Lower lobe of right lung (tissue), 2 donors: ENCODE measurements around the gene C4BPB. TPM values are rescaled to one million over a fixed set of nuclear protein-coding genes. Genes with fewer than 3 reads are reported as not detected.
A peak's percentile ranks its signal among the peaks of the same experiment; 100 is the strongest.

ENCODE experiments used
- ATAC-seq, 2 donors: fragments of 200-7000 bp; cut with Tn5 transposase; one replicate each; pipeline ENCODE4 v1.9.1; 2020 to 2022; ENCODE audit warnings: mild to moderate bottlenecking in 2 of 2, moderate library complexity in 2 of 2
- DNase-seq: peaks from one replicate; pipeline ENCODE4 v3.0.0-alpha.2; 2020
- H3K27ac ChIP-seq: fragments of 200-600 bp; one replicate; pipeline ENCODE4 v1.8.0; 2022
- H3K27me3 ChIP-seq: fragments of 200-600 bp; one replicate; pipeline ENCODE4 v1.8.0; 2022; ENCODE audit warnings: low read depth
- H3K36me3 ChIP-seq: fragments of 200-600 bp; one replicate; pipeline ENCODE4 v1.8.0; 2022; ENCODE audit warnings: mild to moderate bottlenecking
- H3K4me1 ChIP-seq: fragments of 200-600 bp; one replicate; pipeline ENCODE4 v1.8.0; 2022
- H3K4me3 ChIP-seq: fragments of 200-600 bp; one replicate; pipeline ENCODE4 v1.8.0; 2022; ENCODE audit warnings: mild to moderate bottlenecking
- H3K9me3 ChIP-seq: fragments of 200-600 bp; one replicate; pipeline ENCODE4 v1.8.0; 2022
- CTCF ChIP-seq: fragments of 200-600 bp; IDR thresholded peaks from one replicate; pipeline ENCODE4 v1.8.0; 2022; ENCODE audit warnings: antibody characterized with exemption, mild to moderate bottlenecking
- intact Hi-C: fragments of 100-400 bp; cut with DNase I; formaldehyde crosslinking; loops from one replicate; pipeline ENCODE4 v1.11.0; 2022
- total RNA-seq: library from RNA; stranded (reverse); fragmentation: NEBNext Ultra II Directional; extraction: Animal tissue kit (Norgen Biotek cat#: 25700); gene quantifications from one replicate; pipeline ENCODE4 v1.2.1, GENCODE V29; 2021
- donor health status: DM: no; HTN: yes; CAD: no; lungs with severe emphysema.

The C4BPB gene
- total RNA-seq, 1 donor from 2014 or later = 10.4 TPM

GRCh38 chr1:207069858-207070506, 18.7 kb upstream of the C4BPB start:
- DNase-seq = no peak
- Histone ChIP-seq H3K36me3 (peaks cover 80% of the 10 kb centered on the region), H3K27me3 (no peaks in the 10 kb centered on the region), H3K4me3 (no peak overlapping the region), H3K9me3 (no peaks in the 10 kb centered on the region), H3K27ac (no peak overlapping the region), H3K4me1 (no peaks in the 10 kb centered on the region)
- intact Hi-C loops = no loop called here
- ATAC-seq = peak in 1 of 2 donors; percentile 7
- TF ChIP-seq CTCF = no peak

- ATAC-seq = peak in 1 of 2 donors; percentile 50
- H3K36me3 ChIP-seq = peaks cover 72% of the 10 kb centered on the region
- intact Hi-C loops = no loop called here
- DNase-seq = no peak
- no peaks in the 10 kb centered on the region for H3K4me1 ChIP-seq
- TF ChIP-seq CTCF = no peak
- no peaks in the 10 kb centered on the region for H3K9me3 ChIP-seq
- H3K27ac ChIP-seq = no peak overlapping the region
- no peaks in the 10 kb centered on the region for H3K27me3 ChIP-seq
- H3K4me3 ChIP-seq = no peak overlapping the region
Observed at GRCh38 chr1:207070811-207071210, 17.8 kb upstream of the C4BPB start.

- Histone ChIP-seq H3K36me3 (peaks cover 72% of the 10 kb centered on the region), H3K27me3 (no peaks in the 10 kb centered on the region), H3K9me3 (no peaks in the 10 kb centered on the region), H3K4me1 (no peaks in the 10 kb centered on the region), H3K27ac (no peak overlapping the region), H3K4me3 (no peak overlapping the region)
- DNase-seq (no peak), ATAC-seq (no peak)
- TF ChIP-seq CTCF = no peak
- intact Hi-C loops = no loop called here
Observed at GRCh38 chr1:207071426-207071825, 17.2 kb upstream of the C4BPB start.

GRCh38 chr1:207072233-207072632, 16.4 kb upstream of the C4BPB start:
- H3K9me3 ChIP-seq = no peaks in the 10 kb centered on the region
- ATAC-seq (no peak), DNase-seq (no peak)
- peaks cover 67% of the 10 kb centered on the region for H3K36me3 ChIP-seq
- no peak overlapping the region for H3K27ac ChIP-seq
- H3K4me1 ChIP-seq = peaks cover under 1% of the 10 kb centered on the region
- no peak for TF ChIP-seq CTCF
- H3K27me3 ChIP-seq = no peaks in the 10 kb centered on the region
- H3K4me3 ChIP-seq = no peak overlapping the region
- intact Hi-C loops = no loop called here

- TF ChIP-seq CTCF = no peak
- Histone ChIP-seq H3K4me3 (no peak overlapping the region), H3K4me1 (peaks cover 6% of the 10 kb centered on the region), H3K27ac (no peak overlapping the region), H3K27me3 (no peaks in the 10 kb centered on the region), H3K36me3 (peaks cover 53% of the 10 kb centered on the region), H3K9me3 (no peaks in the 10 kb centered on the region)
- DNase-seq (no peak), ATAC-seq (no peak)
- intact Hi-C loops = no loop called here
Observed at GRCh38 chr1:207073906-207074820, 14.5 kb upstream of the C4BPB start.
